Right hindlimb (tissue), 1 donor: ENCODE data around the gene RALY.
"Not testable (repeated sequence)": the region's sequence is repeated elsewhere in the genome, so short reads cannot be mapped to it uniquely, and the experiment has no call there.

Source experiments
- DNase-seq: peaks from one replicate; pipeline ENCODE4 v3.0.0-alpha.2; 2018

RALY gene

DNA sequence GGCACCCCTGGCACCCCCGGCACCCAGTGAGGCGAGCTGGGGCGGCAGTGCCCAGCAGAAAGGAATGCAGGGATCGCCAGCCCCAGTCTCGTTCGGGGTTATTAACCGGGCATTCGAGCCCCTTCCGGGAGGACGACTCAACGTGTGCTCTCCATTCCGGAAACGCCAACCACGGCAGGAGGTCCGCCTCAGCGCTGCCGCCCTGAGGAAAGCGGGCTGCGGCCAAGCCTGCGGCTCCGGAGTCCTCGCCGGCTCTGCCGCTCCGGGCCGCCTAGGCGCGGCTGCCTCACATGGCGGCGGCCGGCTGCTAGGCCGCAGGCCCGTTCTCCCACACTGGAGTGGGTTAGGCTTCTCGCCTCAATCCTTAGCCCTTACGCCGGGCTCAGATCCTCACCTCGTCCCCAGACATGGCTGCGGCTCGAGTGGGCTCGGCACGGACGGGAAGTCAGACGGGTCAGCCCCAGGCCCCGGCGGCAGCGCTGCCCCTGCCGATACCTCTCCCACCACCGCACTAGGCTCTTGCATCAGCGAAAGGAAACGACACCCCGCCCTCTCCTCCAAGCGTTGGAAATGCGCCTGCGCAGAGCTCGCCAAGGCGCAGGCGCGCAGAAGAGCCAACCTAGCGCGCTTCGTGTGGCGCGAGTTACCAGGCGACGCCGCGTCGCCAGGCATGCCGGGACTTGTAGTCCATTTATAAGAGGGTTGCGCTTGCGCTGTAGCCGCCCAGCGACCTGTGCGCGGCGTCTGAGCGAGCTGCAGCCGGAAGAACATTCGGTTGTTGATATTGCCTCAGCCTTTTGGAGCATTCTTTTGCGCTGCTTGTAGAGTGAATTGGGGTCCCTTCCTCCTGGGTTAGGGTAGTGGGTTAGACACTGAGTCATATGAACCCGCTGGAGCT lies 118.2 kb downstream of the RALY start, which contains the start of gene EIF2S2:
TSS of gene EIF2S2 (minus strand) at position 542 of the 898 bp plus-strand sequence. CDS start at position 409, 133 bp downstream.
- peak; percentile 98 for DNase-seq

DNA sequence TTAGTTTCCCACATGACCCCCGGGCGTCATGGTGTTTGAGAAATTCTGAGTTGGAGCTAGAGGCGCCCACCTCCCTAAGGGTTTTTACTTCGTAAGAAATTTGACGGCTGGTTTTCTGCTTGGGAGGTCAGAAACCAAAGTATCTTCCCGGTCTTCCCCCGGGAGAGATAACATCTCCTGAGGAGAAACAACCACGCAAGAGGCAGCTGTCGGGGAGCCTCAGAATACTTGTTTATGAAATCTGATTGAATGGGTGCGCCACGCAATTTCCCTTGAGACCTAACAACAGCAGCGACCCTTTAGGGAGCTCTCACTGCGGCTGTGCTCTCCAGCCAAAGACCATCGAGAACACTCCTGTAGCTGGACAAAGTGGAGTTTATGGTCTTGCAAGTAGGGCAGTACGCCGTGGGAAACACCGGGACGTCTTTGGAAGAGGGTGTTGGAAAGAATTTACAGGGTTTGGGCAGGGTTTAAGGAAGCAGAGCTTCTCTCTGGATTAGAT lies 118.9 kb downstream of the RALY start:
- no peak for DNase-seq

- DNase-seq = no peak
Observed at GRCh38 chr20:34114809-34115208, 121.1 kb downstream of the RALY start.

GRCh38 chr20:34115232-34115631 lies 121.5 kb downstream of the RALY start:
- DNase-seq = no peak

- no peak for DNase-seq
Observed at GRCh38 chr20:34120213-34120612, 126.5 kb downstream of the RALY start.

DNA sequence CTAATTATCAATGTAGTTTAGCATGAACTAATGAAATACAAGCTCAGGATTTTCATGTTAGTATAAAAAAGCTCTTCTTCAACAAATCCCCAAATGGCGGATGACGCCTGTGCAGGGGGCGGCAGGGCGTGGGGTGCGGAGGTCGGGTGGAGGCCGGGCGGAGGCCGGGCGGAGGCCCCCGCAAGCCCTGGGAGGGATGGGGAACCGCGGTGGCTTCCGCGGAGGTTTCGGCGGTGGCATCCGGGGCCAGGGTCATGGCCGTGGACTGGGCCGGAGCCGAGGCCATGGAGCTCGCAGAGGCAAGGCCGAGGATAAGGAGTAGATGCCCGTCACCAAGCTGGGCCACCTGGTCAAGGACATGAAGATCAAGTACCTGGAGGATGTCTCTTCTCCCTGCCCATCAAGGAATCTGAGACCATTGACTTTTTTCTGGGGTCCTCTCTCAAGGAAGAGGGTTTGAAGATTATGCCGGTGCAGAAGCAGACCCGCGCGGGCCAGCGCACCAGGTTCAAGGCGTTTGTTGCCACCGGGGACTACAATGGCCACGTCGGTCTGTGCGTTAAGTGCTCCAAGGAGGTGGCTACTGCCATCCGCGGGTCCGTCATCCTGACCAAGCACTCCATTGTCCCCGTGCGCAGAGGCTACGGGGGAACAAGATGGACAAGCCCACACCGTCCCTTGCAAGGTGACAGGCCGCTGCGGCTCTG lies 128.7 kb downstream of the RALY start:
- no peak for DNase-seq

DNA sequence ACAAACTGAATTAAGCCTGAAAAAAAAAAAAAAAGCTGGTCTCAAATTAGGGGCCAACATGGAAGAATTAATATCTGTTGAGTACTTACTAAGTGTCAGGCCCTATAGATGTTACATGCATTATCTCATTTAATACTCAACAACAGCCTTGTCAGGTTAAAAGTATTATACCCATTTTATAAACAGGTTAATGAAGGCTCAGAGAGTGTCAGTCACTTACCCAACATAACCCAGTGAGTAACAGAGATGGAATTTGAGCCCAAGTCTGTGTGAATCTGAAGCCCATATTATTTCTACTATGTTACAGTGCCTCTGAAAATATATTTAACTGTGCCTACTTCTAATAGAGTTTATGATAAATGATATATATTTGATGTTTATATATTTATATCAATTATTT lies 129.6 kb downstream of the RALY start:
- no peak for DNase-seq

GRCh38 chr20:34124469-34125249 lies 130.9 kb downstream of the RALY start:
- DNase-seq = no peak

DNA sequence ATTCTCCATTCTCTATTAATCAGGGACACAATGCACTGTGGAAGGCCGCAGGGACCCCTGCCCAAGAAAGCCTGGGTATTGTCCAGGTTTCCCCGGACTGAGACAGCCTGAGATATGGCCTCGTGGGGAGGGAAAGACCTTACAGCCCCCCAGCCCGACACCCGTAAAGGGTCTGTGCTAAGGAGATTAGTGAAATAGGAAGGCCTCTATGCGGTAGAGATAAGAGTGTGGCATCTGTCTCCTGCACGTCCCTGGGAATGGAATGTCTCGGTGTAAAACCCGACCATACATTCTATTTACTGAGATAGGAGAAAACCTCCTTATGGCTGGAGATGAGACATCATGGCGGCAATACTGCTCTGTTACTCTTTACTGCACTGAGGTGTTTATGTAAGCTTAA lies 134.1 kb downstream of the RALY start:
- DNase-seq = no peak

GRCh38 chr20:34129518-34130162 lies 135.9 kb downstream of the RALY start:
- peak; percentile 54 for DNase-seq

GRCh38 chr20:34131491-34131890 lies 137.8 kb downstream of the RALY start:
- no peak for DNase-seq

DNA sequence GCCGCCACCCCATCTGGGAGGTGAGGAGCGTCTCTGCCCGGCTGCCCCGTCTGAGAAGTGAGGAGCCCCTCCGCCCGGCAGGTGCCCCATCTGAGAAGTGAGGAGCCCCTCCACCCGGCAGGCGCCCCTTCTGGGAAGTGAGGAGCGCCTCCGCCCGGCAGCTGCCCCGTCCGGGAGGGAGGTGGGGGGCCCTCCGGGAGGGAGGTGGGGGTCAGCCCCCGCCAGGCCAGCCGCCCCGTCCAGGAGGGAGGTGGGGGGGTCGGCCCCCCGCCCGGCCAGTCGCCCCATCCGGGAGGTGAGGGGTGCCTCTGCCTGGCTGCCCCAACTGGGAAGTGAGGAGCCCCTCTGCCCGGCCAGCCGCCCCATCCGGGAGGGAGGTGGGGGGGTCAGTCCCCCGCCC lies 138.8 kb downstream of the RALY start:
- not testable (repeated sequence) for DNase-seq

DNA sequence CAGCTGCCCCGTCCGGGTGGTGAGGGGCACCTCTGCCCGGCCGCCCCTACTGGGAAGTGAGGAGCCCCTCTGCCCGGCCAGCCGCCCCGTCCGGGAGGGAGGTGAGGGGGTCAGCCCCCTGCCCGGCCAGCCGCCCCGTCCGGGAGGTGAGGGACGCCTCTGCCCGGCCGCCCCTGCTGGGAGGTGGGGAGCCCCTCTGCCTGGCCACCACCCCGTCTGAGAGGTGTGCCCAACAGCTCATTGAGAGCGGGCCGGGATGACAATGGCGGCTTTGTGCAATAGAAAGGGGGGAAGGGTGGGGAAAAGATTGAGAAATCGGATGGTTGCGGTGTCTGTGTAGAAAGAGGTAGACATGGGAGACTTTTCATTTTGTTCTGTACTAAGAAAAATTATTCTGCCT lies 139.2 kb downstream of the RALY start:
- not testable (repeated sequence) for DNase-seq

GRCh38 chr20:34133365-34133860 lies 139.7 kb downstream of the RALY start:
- DNase-seq = not testable (repeated sequence)
